ENCODE measurements around the gene WNT8A.

GRCh38 chr5:138065102-138065501 lies 18.7 kb upstream of the WNT8A start:
- TF ChIP-seq CTCF (IDR thresholded peaks at IDR 0.05): no peak
- no peak for TF ChIP-seq POLR2AphosphoS5 (IDR thresholded peaks at IDR 0.05)
- no peak for TF ChIP-seq POLR2A (IDR thresholded peaks at IDR 0.05)

Data from transverse colon (tissue), 4 donors.